ENCODE data around the gene DMPK. TPM values are rescaled to one million over a fixed set of nuclear protein-coding genes. Genes with fewer than 3 reads are reported as not detected.

Gene DMPK, protein sequence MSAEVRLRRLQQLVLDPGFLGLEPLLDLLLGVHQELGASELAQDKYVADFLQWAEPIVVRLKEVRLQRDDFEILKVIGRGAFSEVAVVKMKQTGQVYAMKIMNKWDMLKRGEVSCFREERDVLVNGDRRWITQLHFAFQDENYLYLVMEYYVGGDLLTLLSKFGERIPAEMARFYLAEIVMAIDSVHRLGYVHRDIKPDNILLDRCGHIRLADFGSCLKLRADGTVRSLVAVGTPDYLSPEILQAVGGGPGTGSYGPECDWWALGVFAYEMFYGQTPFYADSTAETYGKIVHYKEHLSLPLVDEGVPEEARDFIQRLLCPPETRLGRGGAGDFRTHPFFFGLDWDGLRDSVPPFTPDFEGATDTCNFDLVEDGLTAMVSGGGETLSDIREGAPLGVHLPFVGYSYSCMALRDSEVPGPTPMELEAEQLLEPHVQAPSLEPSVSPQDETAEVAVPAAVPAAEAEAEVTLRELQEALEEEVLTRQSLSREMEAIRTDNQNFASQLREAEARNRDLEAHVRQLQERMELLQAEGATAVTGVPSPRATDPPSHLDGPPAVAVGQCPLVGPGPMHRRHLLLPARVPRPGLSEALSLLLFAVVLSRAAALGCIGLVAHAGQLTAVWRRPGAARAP
- 26.6 and 34.4 TPM in 2 replicates for total RNA-seq (2014; rRNA removed; shearing (Covaris generic))
- polyA plus RNA-seq (2016; fragmentation: Nextera tagmentation; extraction: Ambion mirVana), result 13.0 and 15.3 TPM in 2 replicates

DNA sequence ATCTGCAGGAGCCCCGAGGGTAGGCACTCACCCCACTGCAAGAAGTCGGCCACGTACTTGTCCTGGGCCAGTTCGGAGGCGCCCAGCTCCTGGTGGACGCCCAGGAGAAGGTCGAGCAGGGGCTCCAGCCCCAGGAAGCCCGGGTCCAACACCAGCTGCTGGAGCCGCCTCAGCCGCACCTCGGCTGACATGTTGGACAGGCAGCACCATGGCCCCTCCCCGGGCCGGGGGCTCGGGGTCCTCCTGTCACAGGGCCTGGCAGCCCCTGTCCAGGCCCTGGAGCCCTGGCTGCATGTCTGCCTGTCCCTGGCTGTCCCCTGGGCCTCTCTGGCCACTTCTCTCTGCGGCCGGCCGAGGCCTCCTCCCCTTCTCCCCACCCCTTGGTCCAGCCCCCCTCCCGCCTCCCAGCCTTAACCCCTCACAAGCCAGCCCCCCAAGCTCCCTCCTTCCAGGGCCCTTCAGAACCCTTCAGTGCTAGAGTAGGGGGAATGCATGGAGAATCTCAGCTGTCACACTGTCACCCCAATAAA lies at the start of gene DMPK:
TSS of gene DMPK (minus strand) at position 329 of the 530 bp plus-strand sequence. CDS start at position 191, 138 bp downstream.
- TF ChIP-seq EZH2 (IDR thresholded peaks at IDR 0.05; ENCODE audit: insufficient read depth, poor library complexity, severe bottlenecking), result no peak
- no peak for TF ChIP-seq EZH2phosphoT487 (IDR thresholded peaks at IDR 0.05; ENCODE audit: insufficient read depth, low read depth)
- H3K27me3 ChIP-seq (replicated peaks; ENCODE audit: insufficient read depth), result no peaks in the 10 kb centered on the region
- 12 to 13% methylated on average over 14 to 15 of the region's 18 CpGs for WGBS, 2 experiments (ENCODE audit: low coverage in 1 of 2, low lambda C conversion rate in 2 of 2, missing lambda C conversion rate in 2 of 2)
- H3K4me3 ChIP-seq, result peak within 1 kb of the TSS; percentile 64
- peak within 1 kb of the TSS; percentile 87 for H3K27ac ChIP-seq
- H3K79me2 ChIP-seq (ENCODE audit: insufficient read depth), result peaks cover 26% of the 10 kb centered on the region
- H2AFZ ChIP-seq, result no peak within 1 kb of the TSS
- DNase-seq, result peak; percentile 49
- H3K36me3 ChIP-seq (ENCODE audit: low read depth), result peaks cover 6% of the 10 kb centered on the region; the same call in 1 of the 2 replicates
- peaks cover 11% of the 10 kb centered on the region for H3F3A ChIP-seq (ENCODE audit: insufficient read depth)
- H4K20me1 ChIP-seq (ENCODE audit: insufficient read depth), result no peaks in the 10 kb centered on the region
- H3K9ac ChIP-seq, result peak within 1 kb of the TSS; percentile 80
- peaks cover 19% of the 10 kb centered on the region for H3K4me1 ChIP-seq (ENCODE audit: insufficient read depth)
- no peaks in the 10 kb centered on the region for H3K9me3 ChIP-seq (ENCODE audit: low read depth)
- H3K4me2 ChIP-seq (ENCODE audit: unreplicated experiment), result peak within 1 kb of the TSS; percentile 71
- no peaks in the 10 kb centered on the region for H3K9me2 ChIP-seq (ENCODE audit: insufficient read depth)
- in situ Hi-C loops (cut with MboI), result no loop called here

DNA sequence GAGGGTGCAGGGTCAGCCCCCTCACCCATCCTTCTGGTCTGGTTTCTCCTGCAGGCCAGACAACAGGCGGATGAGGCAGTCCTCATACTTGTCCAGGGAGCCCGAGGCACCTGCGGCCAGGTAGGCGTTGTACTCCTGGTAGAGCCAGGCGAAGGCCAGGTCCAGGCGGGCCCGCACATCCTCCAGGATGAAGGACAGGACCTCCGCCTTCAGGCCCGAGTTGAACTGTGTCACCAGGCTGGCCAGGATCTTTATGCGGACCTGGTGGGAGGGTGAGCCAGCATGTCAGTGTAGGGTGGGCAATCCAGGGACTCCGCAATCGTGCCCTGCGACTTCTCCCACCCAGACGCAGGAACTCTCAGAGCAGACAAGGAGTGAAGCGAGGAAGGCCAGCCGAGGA lies 46.7 kb upstream of the DMPK start:
- Histone ChIP-seq H3K9me2 (ENCODE audit: insufficient read depth) (no peaks in the 10 kb centered on the region), H3K4me3 (no peak overlapping the region), H3K9me3 (ENCODE audit: low read depth) (no peaks in the 10 kb centered on the region), H4K20me1 (ENCODE audit: insufficient read depth) (no peaks in the 10 kb centered on the region), H3F3A (ENCODE audit: insufficient read depth) (no peaks in the 10 kb centered on the region), H3K4me1 (ENCODE audit: insufficient read depth) (no peaks in the 10 kb centered on the region), H3K4me2 (ENCODE audit: unreplicated experiment) (no peak overlapping the region), H2AFZ (no peak overlapping the region), H3K36me3 (ENCODE audit: low read depth) (peaks cover 36% of the 10 kb centered on the region; the same call in 1 of the 2 replicates), H3K27ac (no peak overlapping the region), H3K9ac (no peak overlapping the region), H3K79me2 (ENCODE audit: insufficient read depth) (no peaks in the 10 kb centered on the region), H3K27me3 (replicated peaks; ENCODE audit: insufficient read depth) (no peaks in the 10 kb centered on the region)
- WGBS, 2 experiments (ENCODE audit: low coverage in 1 of 2, low lambda C conversion rate in 2 of 2, missing lambda C conversion rate in 2 of 2), result 98 to 99% methylated on average over 15 to 16 of the region's 16 CpGs
- TF ChIP-seq EZH2 (IDR thresholded peaks at IDR 0.05; ENCODE audit: insufficient read depth, poor library complexity, severe bottlenecking), result no peak
- TF ChIP-seq EZH2phosphoT487 (IDR thresholded peaks at IDR 0.05; ENCODE audit: insufficient read depth, low read depth), result no peak
- in situ Hi-C loops (cut with MboI), result no loop called here
- no peak for DNase-seq

GRCh38 chr19:45828523-45828922 lies 46.2 kb upstream of the DMPK start:
- no peak overlapping the region for H3K4me2 ChIP-seq (ENCODE audit: unreplicated experiment)
- no peaks in the 10 kb centered on the region for H3F3A ChIP-seq (ENCODE audit: insufficient read depth)
- H4K20me1 ChIP-seq (ENCODE audit: insufficient read depth), result no peaks in the 10 kb centered on the region
- H3K4me1 ChIP-seq (ENCODE audit: insufficient read depth), result no peaks in the 10 kb centered on the region
- WGBS, 2 experiments (ENCODE audit: low coverage in 1 of 2, low lambda C conversion rate in 2 of 2, missing lambda C conversion rate in 2 of 2), result 81 to 86% methylated on average over 9 of the region's 9 CpGs
- H3K27me3 ChIP-seq (replicated peaks; ENCODE audit: insufficient read depth), result no peaks in the 10 kb centered on the region
- H3K4me3 ChIP-seq, result no peak overlapping the region
- no peak overlapping the region for H3K27ac ChIP-seq
- H3K36me3 ChIP-seq (ENCODE audit: low read depth), result peaks cover 36% of the 10 kb centered on the region; the same call in 1 of the 2 replicates
- in situ Hi-C loops (cut with MboI), result no loop called here
- TF ChIP-seq EZH2phosphoT487 (IDR thresholded peaks at IDR 0.05; ENCODE audit: insufficient read depth, low read depth), result no peak
- no peak for TF ChIP-seq EZH2 (IDR thresholded peaks at IDR 0.05; ENCODE audit: insufficient read depth, poor library complexity, severe bottlenecking)
- H3K9me3 ChIP-seq (ENCODE audit: low read depth), result no peaks in the 10 kb centered on the region
- no peak overlapping the region for H3K9ac ChIP-seq
- DNase-seq, result no peak
- H3K79me2 ChIP-seq (ENCODE audit: insufficient read depth), result no peaks in the 10 kb centered on the region
- H3K9me2 ChIP-seq (ENCODE audit: insufficient read depth), result no peaks in the 10 kb centered on the region
- H2AFZ ChIP-seq, result no peak overlapping the region

- Histone ChIP-seq H3K4me1 (ENCODE audit: insufficient read depth) (no peaks in the 10 kb centered on the region), H3K4me2 (ENCODE audit: unreplicated experiment) (no peak overlapping the region), H3K27ac (no peak overlapping the region), H3K36me3 (ENCODE audit: low read depth) (peaks cover 36% of the 10 kb centered on the region; the same call in 1 of the 2 replicates), H3K9me3 (ENCODE audit: low read depth) (no peaks in the 10 kb centered on the region), H2AFZ (no peak overlapping the region), H3F3A (ENCODE audit: insufficient read depth) (no peaks in the 10 kb centered on the region), H3K79me2 (ENCODE audit: insufficient read depth) (no peaks in the 10 kb centered on the region), H4K20me1 (ENCODE audit: insufficient read depth) (no peaks in the 10 kb centered on the region), H3K9me2 (ENCODE audit: insufficient read depth) (no peaks in the 10 kb centered on the region), H3K4me3 (no peak overlapping the region), H3K27me3 (replicated peaks; ENCODE audit: insufficient read depth) (no peaks in the 10 kb centered on the region), H3K9ac (no peak overlapping the region)
- in situ Hi-C loops (cut with MboI), result no loop called here
- TF ChIP-seq EZH2 (IDR thresholded peaks at IDR 0.05; ENCODE audit: insufficient read depth, poor library complexity, severe bottlenecking), result no peak
- TF ChIP-seq EZH2phosphoT487 (IDR thresholded peaks at IDR 0.05; ENCODE audit: insufficient read depth, low read depth), result no peak
- 87 to 90% methylated on average over 15 to 16 of the region's 16 CpGs for WGBS, 2 experiments (ENCODE audit: low coverage in 1 of 2, low lambda C conversion rate in 2 of 2, missing lambda C conversion rate in 2 of 2)
- DNase-seq, result no peak
Observed at GRCh38 chr19:45827459-45828093, 45.3 kb upstream of the DMPK start.
